ENCODE data around the gene SELENOK. TPM values are rescaled to one million over a fixed set of nuclear protein-coding genes. Genes with fewer than 3 reads are reported as not detected.
"Not testable (repeated sequence)": the region's sequence is repeated elsewhere in the genome, so short reads cannot be mapped to it uniquely, and the experiment has no call there.

Gene SELENOK
- total and polyA plus RNA-seq, 12 donors = 90.9 to 243 (median 103) TPM

DNA sequence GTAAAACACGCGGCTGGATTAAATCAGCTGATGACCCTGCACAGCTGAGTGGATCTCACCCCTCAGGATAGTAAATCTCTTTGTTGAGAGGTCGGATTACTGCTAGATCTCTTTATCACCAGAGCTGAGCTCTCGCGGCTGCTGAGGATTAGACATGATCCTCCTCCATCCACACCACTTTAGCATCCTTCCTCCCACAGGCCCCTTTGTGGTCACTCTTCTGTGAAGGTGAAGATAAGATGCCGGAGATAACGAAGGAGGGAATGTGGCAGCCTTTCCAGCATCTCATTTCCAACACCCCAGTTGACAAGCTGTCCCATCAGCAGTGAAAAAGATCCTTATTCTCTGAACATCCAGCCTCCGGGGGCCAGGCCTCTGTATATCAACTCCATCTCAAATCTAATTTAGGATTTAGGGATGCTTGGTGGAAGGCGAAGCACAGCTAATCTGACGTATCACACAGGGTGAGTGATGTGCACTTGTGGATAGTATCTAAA, 47.5 kb upstream of the SELENOK start:
- Histone ChIP-seq H3K9me3 (peaks cover 0 to 15% (median 0%) of the 10 kb centered on the region in 11 donors), H3K27me3 (peaks cover 0 to 31% (median 21%) of the 10 kb centered on the region in 7 donors), H3K36me3 (no peaks in the 10 kb centered on the region), H3K27ac (no peak overlapping the region), H3K4me1 (peaks cover 0 to 5% (median 0%) of the 10 kb centered on the region in 9 donors), H3K4me3 (no peak overlapping the region)
- TF ChIP-seq CTCF (IDR thresholded peaks at IDR 0.05) = no peak
- 15 to 23% methylated on average over 10 of the region's 10 CpGs for WGBS, 2 donors
- intact Hi-C loops (cut with DNase I) = loop anchor here in 5 of 10 donors (5.0 to 10.0 kb wide), 5 partner anchors 206 to 1238 kb away; no protein-coding TSS in a partner anchor
- ATAC-seq = no peak
- DNase-seq = no peak

- intact Hi-C loops (cut with DNase I) = loop anchor here in 5 of 10 donors (5.0 to 10.0 kb wide), 5 partner anchors 206 to 1239 kb away; no protein-coding TSS in a partner anchor
- H3K27ac ChIP-seq = no peak overlapping the region
- H3K4me1 ChIP-seq = peaks cover 0 to 5% (median 0%) of the 10 kb centered on the region in 9 donors
- DNase-seq = no peak
- no peak overlapping the region for H3K4me3 ChIP-seq
- H3K27me3 ChIP-seq = peaks cover 0 to 31% (median 26%) of the 10 kb centered on the region in 7 donors
- ATAC-seq = peak in 3 of 8 donors; percentile 38 to 70 (median 58)
- no peaks in the 10 kb centered on the region for H3K36me3 ChIP-seq
- peak; percentile 42 to 87 (median 74) for TF ChIP-seq CTCF (IDR thresholded peaks at IDR 0.05)
- 1% methylated on average over 2 of the region's 2 CpGs for WGBS, 2 donors
- H3K9me3 ChIP-seq = peaks cover 0 to 15% (median 0%) of the 10 kb centered on the region in 11 donors
Measured at GRCh38 chr3:53938645-53939044, 47.0 kb upstream of the SELENOK start.

GRCh38 chr3:53936347-53936746, 44.7 kb upstream of the SELENOK start:
- ATAC-seq (no peak), DNase-seq (no peak)
- no peaks in the 10 kb centered on the region for H3K36me3 ChIP-seq
- H3K27me3 ChIP-seq = peaks cover 0 to 38% (median 23%) of the 10 kb centered on the region in 7 donors
- intact Hi-C loops (cut with DNase I) = loop anchor here in 5 of 10 donors (5.0 to 10.0 kb wide), 5 partner anchors 208 to 1241 kb away; no protein-coding TSS in a partner anchor
- H3K4me3 ChIP-seq = no peak overlapping the region
- H3K27ac ChIP-seq = no peak overlapping the region
- peaks cover 0 to 15% (median 0%) of the 10 kb centered on the region in 11 donors for H3K9me3 ChIP-seq
- TF ChIP-seq CTCF (IDR thresholded peaks at IDR 0.05) = no peak
- WGBS, 2 donors = 76 to 81% methylated on average over 1 of the region's 1 CpG
- peaks cover 0 to 5% (median 0%) of the 10 kb centered on the region in 9 donors for H3K4me1 ChIP-seq

GRCh38 chr3:53935283-53935901, 43.7 kb upstream of the SELENOK start:
- no peak for DNase-seq
- Histone ChIP-seq H3K9me3 (peaks cover 0 to 15% (median 0%) of the 10 kb centered on the region in 11 donors), H3K27me3 (peaks cover 0 to 42% (median 21%) of the 10 kb centered on the region in 7 donors), H3K4me1 (no peaks in the 10 kb centered on the region), H3K4me3 (no peak overlapping the region), H3K36me3 (no peaks in the 10 kb centered on the region), H3K27ac (no peak overlapping the region)
- TF ChIP-seq CTCF (IDR thresholded peaks at IDR 0.05) = no peak
- intact Hi-C loops (cut with DNase I) = loop anchor here in 5 of 10 donors (5.0 to 10.0 kb wide), 5 partner anchors 209 to 1242 kb away; no protein-coding TSS in a partner anchor
- 0 to 43% methylated on average over 1 of the region's 1 CpG for WGBS, 2 donors
- ATAC-seq = no peak

- not testable (repeated sequence) for DNase-seq, H3K9me3 ChIP-seq, ATAC-seq, H3K27ac ChIP-seq, H3K4me1 ChIP-seq, H3K4me3 ChIP-seq, H3K36me3 ChIP-seq
- 74 to 77% methylated on average over 25 to 30 of the region's 30 CpGs for WGBS, 2 donors
- peaks cover 0 to 24% (median 8%) of the 10 kb centered on the region in 7 donors for H3K27me3 ChIP-seq
- intact Hi-C loops (cut with DNase I) = loop anchor here in 1 of 10 donors (10.0 kb wide), 1 partner anchor 553 kb away; no protein-coding TSS in a partner anchor
Measured at GRCh38 chr3:53927208-53927872, 35.7 kb upstream of the SELENOK start.

Measured in heart right ventricle (tissue), 16 donors.